Measurements from ENCODE around the gene HMCN1.

DNA sequence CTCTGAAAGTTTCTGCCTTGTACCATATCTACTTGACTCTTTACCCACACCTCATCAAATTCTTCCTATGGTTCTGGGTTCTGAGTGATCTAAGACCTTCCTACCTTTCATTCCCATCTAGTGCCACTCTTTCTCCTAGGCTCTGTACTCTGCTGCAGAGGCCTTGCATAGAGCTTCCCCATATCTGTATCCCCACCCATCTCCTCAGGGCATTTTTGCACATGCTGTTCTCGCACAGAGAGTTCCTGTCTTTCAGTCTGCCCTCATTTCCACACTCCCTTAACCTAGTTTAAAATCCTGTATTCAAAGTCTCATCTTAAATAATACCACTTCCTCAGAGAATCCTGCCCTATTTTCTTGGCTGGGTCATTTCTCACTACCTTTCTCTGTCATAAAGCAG, 114.8 kb downstream of the HMCN1 start:
- no peak for TF ChIP-seq POLR2A (IDR thresholded peaks at IDR 0.05)
- TF ChIP-seq, protein P1, sequence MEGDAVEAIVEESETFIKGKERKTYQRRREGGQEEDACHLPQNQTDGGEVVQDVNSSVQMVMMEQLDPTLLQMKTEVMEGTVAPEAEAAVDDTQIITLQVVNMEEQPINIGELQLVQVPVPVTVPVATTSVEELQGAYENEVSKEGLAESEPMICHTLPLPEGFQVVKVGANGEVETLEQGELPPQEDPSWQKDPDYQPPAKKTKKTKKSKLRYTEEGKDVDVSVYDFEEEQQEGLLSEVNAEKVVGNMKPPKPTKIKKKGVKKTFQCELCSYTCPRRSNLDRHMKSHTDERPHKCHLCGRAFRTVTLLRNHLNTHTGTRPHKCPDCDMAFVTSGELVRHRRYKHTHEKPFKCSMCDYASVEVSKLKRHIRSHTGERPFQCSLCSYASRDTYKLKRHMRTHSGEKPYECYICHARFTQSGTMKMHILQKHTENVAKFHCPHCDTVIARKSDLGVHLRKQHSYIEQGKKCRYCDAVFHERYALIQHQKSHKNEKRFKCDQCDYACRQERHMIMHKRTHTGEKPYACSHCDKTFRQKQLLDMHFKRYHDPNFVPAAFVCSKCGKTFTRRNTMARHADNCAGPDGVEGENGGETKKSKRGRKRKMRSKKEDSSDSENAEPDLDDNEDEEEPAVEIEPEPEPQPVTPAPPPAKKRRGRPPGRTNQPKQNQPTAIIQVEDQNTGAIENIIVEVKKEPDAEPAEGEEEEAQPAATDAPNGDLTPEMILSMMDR (IDR thresholded peaks at IDR 0.05) = no peak

All from heart left ventricle (tissue), 13 donors.